LNCaP clone FGC (cell line): Measurements from ENCODE around the gene TMEM144.

Experiments
- DNase-seq: peaks from one replicate; pipeline ENCODE4 v3.0.0-alpha.2; 2011; ENCODE audit warnings: low read depth
- H3K4me3 ChIP-seq: 2 replicates; pipeline ENCODE4 v1.5.1; 2011; ENCODE audit warnings: mild to moderate bottlenecking, low read depth, low read length, control low read depth
- TF ChIP-seq, protein P1 (sequence below): IDR thresholded peaks from 2 replicates; pipeline ENCODE4 v1.5.1; 2012; ENCODE audit warnings: mild to moderate bottlenecking; ENCODE audit not compliant: control insufficient read depth, insufficient read depth; ENCODE audit errors: extremely low read depth

The TMEM144 gene

DNA sequence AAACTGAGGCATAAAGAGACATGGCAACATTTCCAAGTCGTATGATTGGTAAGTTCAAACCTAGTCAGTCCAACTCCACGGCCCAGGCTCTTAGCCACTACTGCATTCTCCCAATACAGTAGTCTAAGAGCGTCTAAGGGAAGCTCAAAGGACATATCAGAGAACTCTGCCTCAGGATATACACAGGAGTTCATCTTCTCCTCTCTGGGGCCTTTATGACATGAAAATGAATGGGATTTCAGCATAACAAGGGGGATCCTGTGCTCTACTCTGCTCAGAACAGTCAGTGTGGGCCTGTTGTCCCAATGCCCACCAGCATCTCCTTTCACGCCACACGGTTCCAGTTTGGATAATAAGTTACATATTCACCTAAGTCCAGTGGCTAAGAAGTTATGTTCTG, 41.7 kb upstream of the TMEM144 start:
- TF ChIP-seq, protein P1, sequence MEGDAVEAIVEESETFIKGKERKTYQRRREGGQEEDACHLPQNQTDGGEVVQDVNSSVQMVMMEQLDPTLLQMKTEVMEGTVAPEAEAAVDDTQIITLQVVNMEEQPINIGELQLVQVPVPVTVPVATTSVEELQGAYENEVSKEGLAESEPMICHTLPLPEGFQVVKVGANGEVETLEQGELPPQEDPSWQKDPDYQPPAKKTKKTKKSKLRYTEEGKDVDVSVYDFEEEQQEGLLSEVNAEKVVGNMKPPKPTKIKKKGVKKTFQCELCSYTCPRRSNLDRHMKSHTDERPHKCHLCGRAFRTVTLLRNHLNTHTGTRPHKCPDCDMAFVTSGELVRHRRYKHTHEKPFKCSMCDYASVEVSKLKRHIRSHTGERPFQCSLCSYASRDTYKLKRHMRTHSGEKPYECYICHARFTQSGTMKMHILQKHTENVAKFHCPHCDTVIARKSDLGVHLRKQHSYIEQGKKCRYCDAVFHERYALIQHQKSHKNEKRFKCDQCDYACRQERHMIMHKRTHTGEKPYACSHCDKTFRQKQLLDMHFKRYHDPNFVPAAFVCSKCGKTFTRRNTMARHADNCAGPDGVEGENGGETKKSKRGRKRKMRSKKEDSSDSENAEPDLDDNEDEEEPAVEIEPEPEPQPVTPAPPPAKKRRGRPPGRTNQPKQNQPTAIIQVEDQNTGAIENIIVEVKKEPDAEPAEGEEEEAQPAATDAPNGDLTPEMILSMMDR, result no peak
- peak overlapping the region; percentile 63 for H3K4me3 ChIP-seq
- DNase-seq, result no peak

DNA sequence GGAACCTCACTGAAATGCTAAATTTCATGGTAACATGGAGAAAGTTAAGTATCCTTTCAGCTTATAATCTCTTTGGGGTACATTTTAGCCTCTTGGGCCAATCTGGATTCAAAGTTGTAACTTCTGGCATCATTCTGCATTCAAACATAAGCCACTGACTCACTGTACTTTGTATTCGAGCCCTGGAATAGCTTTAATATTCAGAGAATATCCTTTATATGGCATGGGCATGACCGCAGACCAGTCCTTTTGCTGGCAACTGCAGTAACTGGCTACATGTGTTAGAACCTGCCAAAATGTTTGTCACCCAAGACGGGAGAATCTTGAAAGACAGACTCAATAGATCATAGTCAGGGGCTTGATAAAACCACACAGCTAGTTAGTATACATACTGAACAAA, 40.8 kb upstream of the TMEM144 start:
- peak overlapping the region; percentile 63 for H3K4me3 ChIP-seq
- no peak for DNase-seq
- TF ChIP-seq, protein P1, result no peak

DNA sequence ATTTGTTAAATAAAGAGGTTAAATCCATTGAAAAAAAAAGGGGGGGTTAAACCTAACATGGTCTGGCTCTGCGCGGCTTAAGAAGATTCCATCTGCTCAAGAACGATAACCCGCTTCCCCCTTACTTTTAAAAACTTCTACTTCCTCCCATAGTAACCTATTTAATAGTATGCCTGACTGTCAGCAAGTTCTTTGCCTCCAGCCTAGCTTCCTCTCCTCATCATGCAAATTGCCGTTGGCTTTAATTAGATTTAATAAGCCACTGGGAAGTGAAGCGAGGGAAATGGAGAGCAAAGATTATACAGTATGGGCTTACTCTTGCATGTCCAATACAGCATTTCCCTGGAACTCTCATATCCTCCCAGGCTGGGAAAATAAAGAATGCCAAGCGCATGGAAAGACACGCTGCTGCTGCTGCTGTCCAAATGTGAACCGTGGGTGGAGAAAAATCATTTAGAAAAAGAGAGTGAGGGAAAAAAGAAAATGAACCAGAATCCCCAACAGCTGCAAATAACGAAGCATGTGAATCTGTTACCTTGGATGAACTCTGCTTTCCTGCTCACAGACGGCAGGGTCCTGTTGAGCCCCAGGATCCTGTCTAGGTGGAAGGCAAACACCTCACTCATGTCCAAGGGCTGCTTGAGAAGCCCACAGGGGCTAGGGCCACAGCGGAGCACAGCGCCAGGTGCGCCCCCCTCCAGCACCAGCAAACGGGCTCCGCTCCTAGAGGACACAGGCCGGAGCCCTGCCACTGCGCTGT, 40.2 kb upstream of the TMEM144 start:
- H3K4me3 ChIP-seq, result peak overlapping the region; percentile 63
- DNase-seq, result no peak
- TF ChIP-seq, protein P1, result no peak

DNA sequence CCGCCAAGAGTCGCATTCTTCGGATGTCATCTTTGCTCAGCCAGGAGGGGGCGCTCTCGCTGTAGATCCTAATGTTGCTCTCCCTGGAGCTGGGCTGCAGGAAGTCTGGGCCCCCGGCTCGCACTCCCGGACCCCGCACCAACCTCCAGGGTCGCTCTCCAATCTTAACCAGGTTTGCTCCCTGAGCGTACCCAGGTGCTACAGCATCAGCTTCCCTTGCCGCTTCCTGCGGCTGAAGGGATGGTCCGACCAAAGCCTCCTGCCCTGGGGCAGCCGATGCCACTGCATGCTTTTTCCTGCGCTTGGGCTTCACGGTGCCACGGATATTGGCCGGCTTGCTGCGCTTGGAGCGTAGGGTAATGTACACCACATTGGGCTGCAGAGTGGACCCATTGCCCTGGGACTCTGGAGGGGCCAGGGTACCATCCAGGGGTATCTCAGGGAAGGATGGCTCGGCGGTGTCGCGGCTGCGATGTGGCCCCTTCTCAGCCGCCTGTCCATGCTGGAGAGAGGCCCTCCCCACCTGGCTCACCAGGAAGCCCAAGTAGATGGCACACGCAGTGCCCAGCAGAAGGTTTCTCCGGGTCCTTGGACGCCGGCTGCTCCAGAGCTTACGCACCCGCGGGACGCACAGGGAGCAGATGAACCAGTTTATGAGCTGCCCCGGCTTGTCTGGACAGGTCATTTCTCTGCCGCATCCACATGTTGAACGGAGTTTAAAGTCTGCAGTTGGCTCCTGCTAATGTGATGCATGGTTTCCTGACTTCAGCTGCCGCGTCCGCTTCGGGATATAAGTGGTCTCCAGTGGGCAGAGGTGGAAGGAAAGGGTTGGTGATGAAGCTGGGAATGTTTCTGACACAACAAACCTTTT, 39.4 kb upstream of the TMEM144 start:
- TF ChIP-seq, protein P1, result peak; percentile 52
- peak overlapping the region; percentile 63 for H3K4me3 ChIP-seq
- peak; percentile 72 for DNase-seq

DNA sequence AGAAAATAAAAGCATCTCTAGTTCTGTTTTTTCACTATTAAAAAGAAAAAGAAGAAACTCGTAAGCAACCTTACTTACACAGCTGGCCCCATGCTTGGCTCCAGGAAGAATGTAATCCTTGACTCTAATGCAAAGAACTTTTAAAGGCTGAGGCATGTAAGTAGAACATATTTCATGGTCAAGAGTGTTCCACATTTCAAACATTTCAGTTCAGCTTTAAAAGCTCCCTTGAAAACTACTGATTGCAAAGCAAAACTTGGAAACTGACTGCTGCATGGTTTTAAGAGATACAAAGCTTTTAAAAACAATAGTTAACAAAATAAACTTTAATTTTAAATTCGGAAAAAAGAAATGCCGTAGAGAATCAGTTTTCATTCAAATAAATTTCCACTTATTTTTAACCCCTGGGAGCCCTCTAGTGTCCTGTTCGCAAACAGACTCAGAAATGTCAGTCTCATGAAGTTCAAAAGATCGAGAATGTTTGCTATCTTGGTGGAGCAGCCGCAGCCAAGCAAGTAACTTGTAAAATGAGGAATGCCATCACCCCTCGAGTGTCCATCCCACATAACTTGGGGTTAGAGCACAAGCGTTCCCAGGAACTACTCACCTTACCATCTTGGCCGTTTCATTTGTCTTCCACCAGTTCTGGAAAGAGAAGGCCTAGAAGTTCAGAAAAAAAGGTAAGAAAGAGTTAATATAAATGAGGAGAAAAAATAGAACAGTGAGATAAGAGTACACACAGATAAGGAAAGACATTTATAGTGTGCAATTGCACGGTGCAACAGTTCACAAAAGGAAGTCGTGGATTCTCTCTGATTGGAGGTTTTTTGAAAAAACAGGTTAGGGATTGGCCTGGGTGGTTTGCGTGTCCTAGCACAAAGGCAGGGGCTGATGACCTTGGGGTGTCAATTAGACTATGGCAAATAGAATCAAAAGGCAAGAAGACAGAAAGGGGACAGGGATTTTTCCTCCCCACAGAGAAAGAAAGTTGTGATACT, 37.7 kb upstream of the TMEM144 start, which contains the start of gene GASK1B:
Gene GASK1B (minus strand): TSS at position 765 of the 998 bp plus-strand sequence. CDS start 1,650 bp downstream, outside the sequence.
- TF ChIP-seq, protein P1, result peak; percentile 59
- DNase-seq, result no peak
- peak within 1 kb of the TSS; percentile 63 for H3K4me3 ChIP-seq

DNA sequence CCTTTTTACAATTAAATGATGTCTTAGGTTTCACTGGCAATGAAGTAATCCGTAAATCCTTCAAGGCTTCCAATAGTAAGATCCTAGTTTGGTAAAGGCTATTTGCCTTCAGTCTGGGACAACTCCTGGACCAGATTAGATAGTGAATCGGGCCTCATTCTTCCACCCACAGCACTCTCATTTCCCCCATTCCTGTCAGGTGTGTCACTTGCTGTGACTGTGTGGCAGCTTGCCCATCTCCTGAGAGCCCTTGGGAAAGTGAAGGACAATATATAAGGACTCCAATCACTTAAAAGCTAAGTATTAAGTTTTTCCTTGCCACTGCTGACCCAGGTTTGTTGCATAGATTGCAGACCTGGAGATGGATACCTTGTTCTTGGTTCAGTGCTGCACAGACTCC, 34.2 kb upstream of the TMEM144 start:
- DNase-seq, result no peak
- H3K4me3 ChIP-seq, result no peak overlapping the region
- TF ChIP-seq, protein P1, result no peak
